Temporal lobe (tissue), 2 donors: Measurements from ENCODE around the gene CSRNP2. TPM values are rescaled to one million over a fixed set of nuclear protein-coding genes. Genes with fewer than 3 reads are reported as not detected.

Experiments used
- small RNA-seq: library from RNA; depleted of rRNA; stranded (forward); fragments of <200 nt; gene quantifications from one replicate; pipeline ENCODE3, GENCODE V24; 2014; ENCODE audit warnings: low replicate concordance
- total RNA-seq: library from RNA; depleted of rRNA; stranded (reverse); fragments of >200 nt; gene quantifications from one replicate; pipeline ENCODE4 v1.2.3, GENCODE V29; 2014

CSRNP2 gene
- total RNA-seq, 1 donor from 2014 or later, result 66.4 TPM

Small RNA genes lying within 50 kb of the gene (small RNA-seq; reads per million reads assigned to genes)
- gene RNU6-1273P (not detected), gene RNU6-87P (not detected)

Other genes starting within 250 kb of the CSRNP2 start
- not detected for gene TMPRSS12, start 240.7 kb downstream of the CSRNP2 start, total RNA-seq
- not detected for gene HIGD1C, start 131.1 kb downstream of the CSRNP2 start, total RNA-seq
- 70.1 TPM for gene SLC11A2, start 57.2 kb downstream of the CSRNP2 start, total RNA-seq
- gene LETMD1, start 35.3 kb downstream of the CSRNP2 start, total RNA-seq, result 45.0 TPM
- gene TFCP2, start 89.5 kb upstream of the CSRNP2 start, total RNA-seq, result 21.9 TPM
- 11.3 TPM for gene POU6F1, start 134.5 kb upstream of the CSRNP2 start, total RNA-seq
- 45.7 TPM for gene DAZAP2, start 155.2 kb upstream of the CSRNP2 start, total RNA-seq
- 1.2 TPM for gene SMAGP, start 186.8 kb upstream of the CSRNP2 start, total RNA-seq
- 0.74 TPM for gene BIN2, start 240.6 kb upstream of the CSRNP2 start, total RNA-seq